ENCODE results near the gene STEAP3. TPM values are rescaled to one million over a fixed set of nuclear protein-coding genes. Genes with fewer than 3 reads are reported as not detected.

STEAP3 gene
- total RNA-seq, 2 donors from 2014 or later: 0.70 TPM; not detected in 1

Other genes starting within 250 kb of the STEAP3 start
- not detected for gene C1QL2, start 65.1 kb upstream of the STEAP3 start, total RNA-seq
- 10 to 100 TPM in 1 of 2 donors, 1 to 10 TPM in 1; 6.1 to 31.6 TPM for gene C2orf76, start 143.0 kb downstream of the STEAP3 start, total RNA-seq
- gene DBI, start 143.1 kb downstream of the STEAP3 start, total RNA-seq: 100 to 1,000 TPM in 1 of 2 donors, 10 to 100 TPM in 1; 90.8 to 131 TPM
- gene TMEM37, start 208.0 kb downstream of the STEAP3 start, total RNA-seq: not detected